ENCODE data around the gene EPHA6. TPM values are rescaled to one million over a fixed set of nuclear protein-coding genes. Genes with fewer than 3 reads are reported as not detected.

EPHA6 gene
- total RNA-seq, 1 donor from 2014 or later, result 0.11 TPM

- no peaks in the 10 kb centered on the region for H3K4me1 Mint-ChIP-seq
- no peaks in the 10 kb centered on the region for H3K79me2 ChIP-seq (ENCODE audit: low read depth)
- no peak overlapping the region for H3K27ac ChIP-seq
- H3F3A ChIP-seq (ENCODE audit: low read depth), result peaks cover 5% of the 10 kb centered on the region
- no peaks in the 10 kb centered on the region for H3K27me3 ChIP-seq
- no peaks in the 10 kb centered on the region for H3K27me3 Mint-ChIP-seq (ENCODE audit: insufficient read depth, low read depth)
- H2AFZ ChIP-seq (replicated peaks), result no peak overlapping the region
- H3K36me3 ChIP-seq, result no peaks in the 10 kb centered on the region
- H3K4me3 Mint-ChIP-seq, result no peak overlapping the region
- H3K9me3 ChIP-seq (ENCODE audit: low read depth), result no peaks in the 10 kb centered on the region
- no peaks in the 10 kb centered on the region for H3K36me3 Mint-ChIP-seq
- TF ChIP-seq CTCF (IDR thresholded peaks at IDR 0.05), result peak; percentile 82
- TF ChIP-seq EZH2 (IDR thresholded peaks at IDR 0.05), result no peak
- H4K20me1 ChIP-seq (ENCODE audit: low read depth), result no peaks in the 10 kb centered on the region
- no peaks in the 10 kb centered on the region for H3K9me3 Mint-ChIP-seq
- no peak overlapping the region for H3K27ac Mint-ChIP-seq
- no peak overlapping the region for H3K4me3 ChIP-seq
- H3K4me2 ChIP-seq, result no peak overlapping the region
- no peaks in the 10 kb centered on the region for H3K4me1 ChIP-seq
- DNase-seq (ENCODE audit: low spot score), result peak; percentile 52
- no peak overlapping the region for H3K9ac ChIP-seq
These were observed 979.1 kb downstream of the EPHA6 start for GRCh38 chr3:97793420-97794019.

- Histone ChIP-seq H2AFZ (replicated peaks) (no peak overlapping the region), H3F3A (ENCODE audit: low read depth) (peaks cover 5% of the 10 kb centered on the region), H3K4me3 (no peak overlapping the region), H4K20me1 (ENCODE audit: low read depth) (no peaks in the 10 kb centered on the region), H3K9ac (no peak overlapping the region), H3K4me2 (no peak overlapping the region), H3K27me3 (no peaks in the 10 kb centered on the region), H3K4me1 (no peaks in the 10 kb centered on the region), H3K36me3 (no peaks in the 10 kb centered on the region), H3K9me3 (ENCODE audit: low read depth) (no peaks in the 10 kb centered on the region), H3K79me2 (ENCODE audit: low read depth) (no peaks in the 10 kb centered on the region), H3K27ac (no peak overlapping the region)
- Mint-ChIP-seq H3K9me3 (no peaks in the 10 kb centered on the region), H3K4me3 (no peak overlapping the region), H3K4me1 (no peaks in the 10 kb centered on the region), H3K27ac (no peak overlapping the region), H3K36me3 (no peaks in the 10 kb centered on the region), H3K27me3 (ENCODE audit: insufficient read depth, low read depth) (no peaks in the 10 kb centered on the region)
- no peak for DNase-seq (ENCODE audit: low spot score)
- TF ChIP-seq EZH2phosphoT487 (IDR thresholded peaks at IDR 0.05) (no peak), CTCF (IDR thresholded peaks at IDR 0.05) (no peak)
These were observed 981.6 kb downstream of the EPHA6 start for GRCh38 chr3:97795951-97796350.

Data from neural progenitor cell (in vitro differentiated cells).